ENCODE data around the gene KIAA1549. TPM values are rescaled to one million over a fixed set of nuclear protein-coding genes. Genes with fewer than 3 reads are reported as not detected.
A peak's percentile ranks its signal among the peaks of the same experiment; 100 is the strongest.

The KIAA1549 gene
- total RNA-seq, 4 donors from 2014 or later: 0.27 to 2.8 (median 0.78) TPM

DNA sequence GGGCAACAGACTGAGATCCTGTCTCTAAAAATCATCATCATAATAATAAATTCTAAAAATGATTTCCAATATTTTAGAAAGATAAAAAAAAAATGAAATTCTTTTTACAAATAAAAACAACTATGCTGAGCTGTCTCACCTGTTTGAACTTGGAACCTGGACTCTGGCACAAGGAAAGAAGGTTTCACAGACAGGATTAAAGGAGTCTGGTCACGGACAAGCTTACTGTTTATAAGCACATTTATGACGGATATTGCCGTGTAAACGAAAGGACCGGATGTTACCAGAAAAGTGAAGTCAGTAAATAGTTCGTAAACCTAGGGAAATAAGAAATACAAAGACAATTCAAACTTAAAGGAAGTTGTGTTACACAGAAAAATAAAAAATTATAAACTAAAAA is 70.2 kb downstream of the KIAA1549 start:
- DNase-seq (ENCODE audit: low spot score in 2 of 2): no peak
- 88 to 95% methylated on average over 6 of the region's 6 CpGs for WGBS, 2 donors
- no peak for TF ChIP-seq POLR2A (IDR thresholded peaks at IDR 0.05)
- TF ChIP-seq, protein P1, sequence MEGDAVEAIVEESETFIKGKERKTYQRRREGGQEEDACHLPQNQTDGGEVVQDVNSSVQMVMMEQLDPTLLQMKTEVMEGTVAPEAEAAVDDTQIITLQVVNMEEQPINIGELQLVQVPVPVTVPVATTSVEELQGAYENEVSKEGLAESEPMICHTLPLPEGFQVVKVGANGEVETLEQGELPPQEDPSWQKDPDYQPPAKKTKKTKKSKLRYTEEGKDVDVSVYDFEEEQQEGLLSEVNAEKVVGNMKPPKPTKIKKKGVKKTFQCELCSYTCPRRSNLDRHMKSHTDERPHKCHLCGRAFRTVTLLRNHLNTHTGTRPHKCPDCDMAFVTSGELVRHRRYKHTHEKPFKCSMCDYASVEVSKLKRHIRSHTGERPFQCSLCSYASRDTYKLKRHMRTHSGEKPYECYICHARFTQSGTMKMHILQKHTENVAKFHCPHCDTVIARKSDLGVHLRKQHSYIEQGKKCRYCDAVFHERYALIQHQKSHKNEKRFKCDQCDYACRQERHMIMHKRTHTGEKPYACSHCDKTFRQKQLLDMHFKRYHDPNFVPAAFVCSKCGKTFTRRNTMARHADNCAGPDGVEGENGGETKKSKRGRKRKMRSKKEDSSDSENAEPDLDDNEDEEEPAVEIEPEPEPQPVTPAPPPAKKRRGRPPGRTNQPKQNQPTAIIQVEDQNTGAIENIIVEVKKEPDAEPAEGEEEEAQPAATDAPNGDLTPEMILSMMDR (IDR thresholded peaks at IDR 0.05): no peak
- intact Hi-C loops (cut with DNase I; ENCODE audit: low total_unique reads): no loop called here
- H3K4me3 ChIP-seq (ENCODE audit: low read depth, poor library complexity, severe bottlenecking): no peak overlapping the region

DNA sequence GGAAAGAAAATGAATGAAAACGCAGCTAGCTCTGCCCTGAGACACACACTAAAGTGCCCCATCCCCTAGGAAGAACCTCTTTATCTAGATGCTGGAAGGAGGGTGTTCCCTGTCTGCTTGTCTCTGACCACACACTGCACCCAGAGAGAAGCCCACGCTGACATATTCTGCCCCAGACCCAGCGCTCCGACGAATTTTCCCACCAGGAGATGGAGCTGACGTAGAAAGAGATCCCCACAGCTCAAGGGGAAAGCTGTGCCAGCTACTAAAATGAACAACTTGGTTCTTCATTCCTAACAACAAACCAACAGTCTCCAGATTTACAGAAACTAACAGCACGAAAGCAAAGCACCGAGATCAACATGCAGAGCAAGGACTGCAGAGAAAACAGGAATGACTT is 73.3 kb downstream of the KIAA1549 start:
- WGBS, 2 donors: 52 to 57% methylated on average over 8 of the region's 8 CpGs
- TF ChIP-seq, protein P1 (IDR thresholded peaks at IDR 0.05): no peak
- no peak for TF ChIP-seq POLR2A (IDR thresholded peaks at IDR 0.05)
- peak in 1 of 2 donors; percentile 59 for DNase-seq (ENCODE audit: low spot score in 2 of 2)
- intact Hi-C loops (cut with DNase I; ENCODE audit: low total_unique reads): no loop called here
- H3K4me3 ChIP-seq (ENCODE audit: low read depth, poor library complexity, severe bottlenecking): no peak overlapping the region

DNA sequence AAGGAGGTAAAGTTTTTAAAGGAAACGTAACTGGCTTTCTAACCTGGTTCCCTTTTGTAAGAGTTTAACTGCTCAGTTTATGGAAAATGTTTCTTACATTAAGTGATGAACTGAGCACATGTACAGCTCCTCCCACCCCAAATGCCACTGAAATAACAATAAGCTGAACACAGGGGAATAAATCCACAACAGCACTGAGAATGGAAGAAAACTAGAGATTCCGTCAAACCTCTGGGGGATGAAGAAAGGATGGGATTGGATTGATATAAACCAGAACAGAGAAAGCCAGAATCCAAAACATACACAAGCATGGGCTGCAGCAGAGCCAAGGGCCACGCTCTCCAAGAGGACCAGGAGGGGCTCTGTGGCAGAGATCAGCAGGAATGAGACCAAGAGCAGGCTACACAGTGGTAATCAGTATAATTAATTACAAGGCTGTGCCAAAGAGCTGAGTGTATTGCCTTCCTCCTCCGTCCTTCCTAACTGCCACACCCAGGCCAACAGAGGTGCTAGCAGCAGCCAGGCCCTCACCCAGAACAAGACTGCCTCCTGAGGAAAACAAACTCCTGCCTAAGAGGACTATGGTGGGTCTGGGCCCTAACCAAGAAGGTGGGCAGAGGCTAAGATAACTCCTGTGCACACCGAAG is 73.9 kb downstream of the KIAA1549 start:
- DNase-seq (ENCODE audit: low spot score in 2 of 2): peak in 1 of 2 donors; percentile 21
- intact Hi-C loops (cut with DNase I; ENCODE audit: low total_unique reads): no loop called here
- 57 to 59% methylated on average over 5 of the region's 5 CpGs for WGBS, 2 donors
- H3K4me3 ChIP-seq (ENCODE audit: low read depth, poor library complexity, severe bottlenecking): no peak overlapping the region
- TF ChIP-seq, protein P1 (IDR thresholded peaks at IDR 0.05): no peak
- no peak for TF ChIP-seq POLR2A (IDR thresholded peaks at IDR 0.05)

DNA sequence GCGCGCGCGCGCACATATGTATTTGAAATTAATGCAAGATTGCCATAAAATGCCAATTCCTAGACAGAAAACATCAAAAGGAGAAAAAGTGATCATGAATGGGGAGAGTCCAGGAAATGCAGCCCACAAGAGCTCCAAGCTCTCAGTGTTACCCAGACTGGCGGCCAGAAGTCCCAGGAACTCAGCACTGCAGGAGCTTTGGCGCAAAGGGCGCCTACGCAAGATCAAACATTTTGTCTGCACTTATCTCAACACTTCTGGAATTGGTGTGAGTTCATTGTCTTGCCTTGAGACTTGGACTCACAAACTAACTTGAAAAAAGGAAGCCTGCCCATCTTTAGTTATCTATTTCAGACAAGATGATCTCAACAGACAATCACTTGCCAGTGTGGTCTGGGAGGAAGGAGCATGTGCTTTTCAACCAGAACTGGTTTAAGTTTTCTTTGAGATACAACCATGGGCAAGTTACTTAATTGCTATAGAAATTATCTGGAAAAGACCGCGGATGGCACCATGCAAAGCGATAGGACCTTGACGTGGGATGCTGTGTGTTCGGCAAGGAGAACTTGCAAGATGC is 77.2 kb downstream of the KIAA1549 start:
- peak in 1 of 2 donors; percentile 22 for DNase-seq (ENCODE audit: low spot score in 2 of 2)
- 91 to 96% methylated on average over 14 of the region's 14 CpGs for WGBS, 2 donors
- H3K4me3 ChIP-seq (ENCODE audit: low read depth, poor library complexity, severe bottlenecking): no peak overlapping the region
- intact Hi-C loops (cut with DNase I; ENCODE audit: low total_unique reads): no loop called here
- TF ChIP-seq, protein P1 (IDR thresholded peaks at IDR 0.05): no peak
- no peak for TF ChIP-seq POLR2A (IDR thresholded peaks at IDR 0.05)

DNA sequence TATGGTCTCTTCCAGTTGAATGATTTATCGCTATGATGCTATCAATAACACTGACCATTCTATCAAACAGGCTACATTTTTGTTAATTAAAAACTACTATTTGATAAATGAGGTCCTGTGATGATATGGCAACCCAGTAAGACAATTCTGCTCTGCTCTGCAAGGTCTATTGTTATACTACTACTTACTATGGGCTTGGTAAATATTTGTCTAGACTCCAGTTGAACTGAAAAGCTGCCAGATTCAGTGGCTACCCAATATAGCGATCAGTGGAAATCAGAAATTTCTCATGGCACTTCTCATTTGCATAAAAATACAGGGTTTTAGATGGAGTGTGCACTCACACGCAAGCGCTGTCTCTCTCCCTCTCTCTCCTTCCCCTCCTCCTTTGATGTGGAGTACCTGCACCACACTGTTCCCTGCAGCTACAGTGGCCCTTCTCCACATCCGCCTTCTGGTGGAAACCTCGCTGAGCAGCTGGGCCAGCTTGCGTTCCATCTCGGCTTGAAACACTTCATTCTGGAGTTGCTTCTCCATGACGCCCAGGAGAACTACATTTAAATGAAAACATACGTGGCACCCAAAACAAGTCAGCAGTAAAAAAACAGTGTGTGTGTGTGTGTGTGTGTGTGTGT is 77.9 kb downstream of the KIAA1549 start:
- TF ChIP-seq, protein P1 (IDR thresholded peaks at IDR 0.05): no peak
- no peak for TF ChIP-seq POLR2A (IDR thresholded peaks at IDR 0.05)
- intact Hi-C loops (cut with DNase I; ENCODE audit: low total_unique reads): no loop called here
- WGBS, 2 donors: 81 to 87% methylated on average over 10 of the region's 10 CpGs
- H3K4me3 ChIP-seq (ENCODE audit: low read depth, poor library complexity, severe bottlenecking): no peak overlapping the region
- DNase-seq (ENCODE audit: low spot score in 2 of 2): no peak

All from lower leg skin (tissue), 4 donors.